Gastrocnemius medialis (tissue), 4 donors: Measurements from ENCODE around the gene GPR34. TPM values are rescaled to one million over a fixed set of nuclear protein-coding genes. Genes with fewer than 3 reads are reported as not detected.
"Not testable (repeated sequence)": the region's sequence is repeated elsewhere in the genome, so short reads cannot be mapped to it uniquely, and the experiment has no call there.

Experiments used
- ATAC-seq, 2 donors: fragments of 150-250 bp; one replicate each; pipeline ENCODE4 v1.9.1; 2016
- DNase-seq, 2 donors: peaks; one replicate each; pipeline ENCODE4 v3.0.0-alpha.2; 2019
- H3K27ac ChIP-seq, 4 donors: fragments of 200-600 bp; sonication (generic); 1 replicate in 1 of 4; 2 replicates in 3 of 4; pipeline ENCODE4 v1.5.1; 2016 to 2018; ENCODE audit warnings: mild to moderate bottlenecking in 2 of 4, moderate library complexity in 1 of 4
- H3K27me3 ChIP-seq, 3 donors: fragments of 200-600 bp; sonication (generic) in 2 of 3; 1 replicate in 1 of 3; 2 replicates in 2 of 3; pipeline versions ENCODE4 v1.5.1 to v1.6.0; 2016 to 2019; ENCODE audit warnings: mild to moderate bottlenecking in 1 of 3, moderate library complexity in 1 of 3
- H3K36me3 ChIP-seq, 2 donors: fragments of 200-600 bp; sonication (generic) in 1 of 2; one replicate each; pipeline ENCODE4 v1.5.1; 2017 to 2018
- H3K4me1 ChIP-seq, 2 donors: fragments of 200-600 bp; sonication (generic) in 1 of 2; one replicate each; pipeline ENCODE4 v1.5.1; 2016 to 2017; ENCODE audit warnings: mild to moderate bottlenecking in 2 of 2
- H3K4me3 ChIP-seq, 4 donors: fragments of 200-600 bp; sonication (generic) in 3 of 4; 1 replicate in 1 of 4; 2 replicates in 3 of 4; pipeline ENCODE4 v1.5.1; 2016 to 2019; ENCODE audit warnings: mild to moderate bottlenecking in 2 of 4
- H3K9me3 ChIP-seq, 3 donors: fragments of 200-600 bp; sonication (generic) in 2 of 3; 1 replicate in 1 of 3; 2 replicates in 2 of 3; pipeline ENCODE4 v1.5.1; 2016 to 2019
- POLR2A ChIP-seq, 2 donors: fragments of 450-650 bp; IDR thresholded peaks; one replicate each; pipeline ENCODE4 v1.6.1; 2017; ENCODE audit warnings: antibody characterized with exemption in 2 of 2, mild to moderate bottlenecking in 2 of 2, moderate library complexity in 2 of 2
- in situ Hi-C, 4 donors: fragments of 200-750 bp; cut with MboI; loops; one replicate each; pipeline versions ENCODE4 v1.15.0 to v1.8.0; 2017; ENCODE audit warnings: low sequenced_read_pairs in 4 of 4
- intact Hi-C: fragments of 100-400 bp; cut with DNase I; formaldehyde crosslinking; loops from one replicate; pipeline ENCODE4 v1.15.1; 2023; ENCODE audit warnings: low total_unique reads
- total RNA-seq, 4 donors: library from RNA; depleted of rRNA; stranded (reverse); fragments of >200 nt; gene quantifications; one replicate each; pipeline versions ENCODE4 v1.1.0 to v1.2.3, GENCODE V29; 2016
- TF ChIP-seq, protein P1 (sequence below), 5 experiments: fragments of 450-650 bp in 3 of 5; fragments of 200-600 bp in 2 of 5; sonication (generic) in 2 of 5; IDR thresholded peaks in 4 of 5; conservative IDR thresholded peaks in 1 of 5; 1 replicate in 4 of 5; 2 replicates in 1 of 5; pipeline ENCODE4 v1.5.1; 2016 to 2019; ENCODE audit warnings: antibody characterized with exemption in 5 of 5, mild to moderate bottlenecking in 3 of 5, moderate library complexity in 3 of 5

The GPR34 gene
- total RNA-seq, 4 donors from 2014 or later = 0.95 to 4.6 (median 2.4) TPM

DNA sequence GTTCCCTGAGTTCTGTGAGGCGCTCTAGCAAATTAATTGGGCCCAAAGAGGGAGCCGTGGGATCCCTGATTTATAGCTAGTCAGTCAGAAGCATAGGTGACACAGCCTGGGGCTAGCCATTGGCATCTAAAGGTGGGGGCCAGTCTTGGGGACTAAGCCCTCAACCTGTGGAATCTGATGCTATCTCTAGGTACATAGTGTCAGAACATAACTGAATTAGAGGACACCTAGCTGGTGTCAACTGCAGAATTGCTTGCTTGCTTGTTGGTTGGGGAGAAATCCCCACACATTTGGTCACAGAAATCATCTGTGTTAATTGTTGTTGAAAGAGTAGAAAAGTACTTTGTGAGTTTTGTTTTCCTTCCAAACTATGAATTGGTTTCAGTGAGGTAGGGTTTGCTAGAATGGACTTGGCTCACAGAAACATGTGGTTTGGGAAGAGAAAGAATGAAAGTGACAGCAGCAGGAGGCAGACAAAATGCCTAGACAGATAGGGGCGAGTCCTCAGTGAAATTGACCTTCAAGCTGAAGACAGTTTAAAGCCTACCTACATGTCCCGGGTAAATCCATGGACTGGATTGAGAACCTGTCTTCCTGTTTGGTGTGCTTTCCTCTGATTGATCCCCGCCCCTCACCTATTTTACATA lies 22.4 kb downstream of the GPR34 start:
- H3K36me3 ChIP-seq = no peaks in the 10 kb centered on the region

DNA sequence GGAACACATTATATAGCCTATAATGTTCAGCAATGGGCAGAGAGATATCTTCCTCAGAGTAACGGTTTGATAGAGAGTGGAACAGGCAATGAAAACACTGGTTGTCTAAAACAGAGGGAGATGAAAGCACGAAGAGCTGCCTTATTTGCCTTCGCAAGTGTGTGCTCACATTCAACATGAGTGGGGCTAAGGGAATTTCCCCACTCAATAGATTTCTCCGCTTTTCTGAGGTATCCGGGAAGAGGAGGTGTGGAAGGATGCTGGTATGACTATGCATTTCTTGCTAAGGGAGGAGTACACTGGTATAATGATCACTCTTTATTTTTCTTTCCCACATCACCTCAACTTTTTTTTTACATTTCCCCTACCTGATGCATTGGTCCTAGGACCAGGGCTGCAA lies 27.4 kb downstream of the GPR34 start:
- DNase-seq = no peak
- no peak for TF ChIP-seq POLR2A (IDR thresholded peaks at IDR 0.05)
- Histone ChIP-seq H3K27ac (no peak overlapping the region), H3K36me3 (no peaks in the 10 kb centered on the region), H3K4me1 (no peaks in the 10 kb centered on the region), H3K9me3 (no peaks in the 10 kb centered on the region), H3K27me3 (no peaks in the 10 kb centered on the region), H3K4me3 (no peak overlapping the region)
- in situ Hi-C loops (no loop called here), intact Hi-C loops (no loop called here)
- no peak for ATAC-seq

More for the DNA sequence above, 22.4 kb downstream of the GPR34 start:
- no peaks in the 10 kb centered on the region for H3K27me3 ChIP-seq
- DNase-seq (no peak), ATAC-seq (no peak)
- in situ Hi-C loops (no loop called here), intact Hi-C loops (no loop called here)
- H3K4me3 ChIP-seq = no peak overlapping the region
- TF ChIP-seq, protein P1, sequence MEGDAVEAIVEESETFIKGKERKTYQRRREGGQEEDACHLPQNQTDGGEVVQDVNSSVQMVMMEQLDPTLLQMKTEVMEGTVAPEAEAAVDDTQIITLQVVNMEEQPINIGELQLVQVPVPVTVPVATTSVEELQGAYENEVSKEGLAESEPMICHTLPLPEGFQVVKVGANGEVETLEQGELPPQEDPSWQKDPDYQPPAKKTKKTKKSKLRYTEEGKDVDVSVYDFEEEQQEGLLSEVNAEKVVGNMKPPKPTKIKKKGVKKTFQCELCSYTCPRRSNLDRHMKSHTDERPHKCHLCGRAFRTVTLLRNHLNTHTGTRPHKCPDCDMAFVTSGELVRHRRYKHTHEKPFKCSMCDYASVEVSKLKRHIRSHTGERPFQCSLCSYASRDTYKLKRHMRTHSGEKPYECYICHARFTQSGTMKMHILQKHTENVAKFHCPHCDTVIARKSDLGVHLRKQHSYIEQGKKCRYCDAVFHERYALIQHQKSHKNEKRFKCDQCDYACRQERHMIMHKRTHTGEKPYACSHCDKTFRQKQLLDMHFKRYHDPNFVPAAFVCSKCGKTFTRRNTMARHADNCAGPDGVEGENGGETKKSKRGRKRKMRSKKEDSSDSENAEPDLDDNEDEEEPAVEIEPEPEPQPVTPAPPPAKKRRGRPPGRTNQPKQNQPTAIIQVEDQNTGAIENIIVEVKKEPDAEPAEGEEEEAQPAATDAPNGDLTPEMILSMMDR (IDR thresholded peaks at IDR 0.05 in 4 of 5, conservative IDR thresholded peaks at IDR 0.05 in 1 of 5) = no peak
- no peak for TF ChIP-seq POLR2A (IDR thresholded peaks at IDR 0.05)
- no peak overlapping the region for H3K27ac ChIP-seq
- H3K9me3 ChIP-seq = no peaks in the 10 kb centered on the region
- no peaks in the 10 kb centered on the region for H3K4me1 ChIP-seq

DNA sequence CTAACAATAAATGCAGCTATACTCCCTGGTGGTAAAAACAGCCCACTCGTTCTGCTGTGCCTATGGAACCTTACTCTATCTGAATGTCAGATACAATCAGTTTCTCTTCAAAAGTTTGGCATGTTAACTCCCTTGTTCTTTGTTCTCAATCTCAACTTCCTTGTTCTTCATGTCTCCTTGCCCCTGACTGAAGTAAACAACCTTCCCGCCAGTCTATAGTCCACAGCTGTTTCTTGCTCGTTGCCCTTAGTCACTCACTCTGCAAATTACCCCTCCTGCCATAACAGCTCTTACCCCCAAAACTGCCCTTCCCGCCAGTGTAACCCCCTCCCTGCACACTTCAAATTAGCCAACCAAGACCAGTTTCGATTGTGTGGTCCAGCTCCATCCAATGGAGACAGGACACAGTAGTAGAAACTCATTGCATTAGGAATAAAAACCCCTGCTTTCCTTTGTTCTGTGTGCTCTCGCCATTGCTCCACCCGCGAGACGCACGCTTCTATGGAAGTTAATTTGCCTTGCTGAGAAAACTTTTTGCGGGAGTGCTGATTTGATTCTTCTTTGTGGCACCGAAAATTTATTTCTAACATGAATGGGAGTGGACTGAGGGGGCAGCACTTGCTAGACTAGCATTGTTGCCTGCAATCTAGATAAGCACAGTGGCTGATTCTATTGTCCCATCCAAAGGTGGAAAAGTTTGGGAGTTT lies 28.1 kb downstream of the GPR34 start:
- H3K27me3 ChIP-seq = no peaks in the 10 kb centered on the region
- H3K9me3 ChIP-seq = no peaks in the 10 kb centered on the region
- H3K36me3 ChIP-seq = no peaks in the 10 kb centered on the region
- DNase-seq = no peak
- no peak overlapping the region for H3K4me3 ChIP-seq
- in situ Hi-C loops = no loop called here
- intact Hi-C loops = no loop called here
- no peaks in the 10 kb centered on the region for H3K4me1 ChIP-seq
- TF ChIP-seq POLR2A (IDR thresholded peaks at IDR 0.05) = no peak
- TF ChIP-seq, protein P1 (IDR thresholded peaks at IDR 0.05 in 4 of 5, conservative IDR thresholded peaks at IDR 0.05 in 1 of 5) = no peak
- H3K27ac ChIP-seq = no peak overlapping the region
- ATAC-seq = no peak

- Histone ChIP-seq H3K4me3 (no peak overlapping the region), H3K9me3 (no peaks in the 10 kb centered on the region), H3K4me1 (no peaks in the 10 kb centered on the region), H3K36me3 (no peaks in the 10 kb centered on the region), H3K27ac (no peak overlapping the region), H3K27me3 (no peaks in the 10 kb centered on the region)
- in situ Hi-C loops (no loop called here), intact Hi-C loops (no loop called here)
- ATAC-seq = no peak
- no peak for TF ChIP-seq POLR2A (IDR thresholded peaks at IDR 0.05)
- TF ChIP-seq, protein P1 (IDR thresholded peaks at IDR 0.05 in 4 of 5, conservative IDR thresholded peaks at IDR 0.05 in 1 of 5) = no peak
- DNase-seq = no peak
These were observed 29.9 kb downstream of the GPR34 start for GRCh38 chrX:41718481-41719235.

DNA sequence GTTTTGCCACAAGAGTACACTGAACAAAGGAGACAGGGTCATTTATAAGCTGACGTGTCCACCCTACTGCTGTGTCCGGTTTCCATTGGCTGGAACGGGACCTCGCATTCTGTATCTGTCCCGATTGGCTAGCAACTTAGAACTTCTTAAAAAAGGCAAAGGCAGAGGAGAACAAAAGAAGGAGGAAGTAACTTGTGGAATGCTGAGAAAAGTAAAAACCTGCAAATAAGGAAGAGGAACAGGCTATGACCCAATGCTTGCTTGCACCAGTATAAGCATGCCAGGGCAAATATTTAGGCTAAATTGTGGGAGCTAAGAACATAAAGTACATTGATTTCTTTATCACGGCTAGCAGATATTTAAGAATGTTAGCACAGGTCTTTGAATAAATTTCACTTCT lies 30.8 kb downstream of the GPR34 start:
- H3K9me3 ChIP-seq, H3K4me1 ChIP-seq, H3K36me3 ChIP-seq, H3K27me3 ChIP-seq, in situ Hi-C loops, ATAC-seq, H3K4me3 ChIP-seq, H3K27ac ChIP-seq, intact Hi-C loops, DNase-seq: not testable (repeated sequence)
